HG03139 (cell line): ENCODE data around the gene LONRF2.

Source experiments
- ATAC-seq: cut with Tn5 transposase; IDR thresholded peaks from one replicate; pipeline ENCODE4 v1.9.1; 2021; ENCODE audit not compliant: unreplicated experiment

LONRF2 gene

GRCh38 chr2:100301881-100302584 is 20.3 kb downstream of the LONRF2 start:
- no peak for ATAC-seq

GRCh38 chr2:100299548-100299947 is 22.8 kb downstream of the LONRF2 start:
- ATAC-seq = no peak

GRCh38 chr2:100297511-100297910 is 24.8 kb downstream of the LONRF2 start:
- ATAC-seq = no peak

- no peak for ATAC-seq
These were observed 28.2 kb downstream of the LONRF2 start for GRCh38 chr2:100294162-100294497.

- no peak for ATAC-seq
These were observed 28.8 kb downstream of the LONRF2 start for GRCh38 chr2:100293341-100294161.

GRCh38 chr2:100292022-100292580 is 30.2 kb downstream of the LONRF2 start:
- no peak for ATAC-seq

- no peak for ATAC-seq
These were observed 30.9 kb downstream of the LONRF2 start for GRCh38 chr2:100291152-100291970.

- no peak for ATAC-seq
These were observed 31.6 kb downstream of the LONRF2 start for GRCh38 chr2:100290718-100291151.

GRCh38 chr2:100289020-100289419 is 33.3 kb downstream of the LONRF2 start:
- ATAC-seq = no peak

GRCh38 chr2:100286318-100286717 is 36.0 kb downstream of the LONRF2 start:
- no peak for ATAC-seq

- no peak for ATAC-seq
These were observed 36.6 kb downstream of the LONRF2 start for GRCh38 chr2:100285691-100286090.

- no peak for ATAC-seq
These were observed 37.3 kb downstream of the LONRF2 start for GRCh38 chr2:100285011-100285410.

- no peak for ATAC-seq
These were observed 38.4 kb downstream of the LONRF2 start for GRCh38 chr2:100283724-100284501.

- ATAC-seq = no peak
These were observed 40.5 kb downstream of the LONRF2 start for GRCh38 chr2:100281521-100282438.

- no peak for ATAC-seq
These were observed 42.4 kb downstream of the LONRF2 start for GRCh38 chr2:100279586-100280534.

- ATAC-seq = no peak
These were observed 43.3 kb downstream of the LONRF2 start for GRCh38 chr2:100278986-100279385.

- ATAC-seq = no peak
These were observed 43.8 kb downstream of the LONRF2 start for GRCh38 chr2:100278501-100278900.

GRCh38 chr2:100277540-100278207 is 44.6 kb downstream of the LONRF2 start:
- no peak for ATAC-seq
